IPS DF 19.7 (cell line): ENCODE data around the gene MAPT.
"Not testable (repeated sequence)": the region's sequence is repeated elsewhere in the genome, so short reads cannot be mapped to it uniquely, and the experiment has no call there.

Experiments used
- DNase-seq: peaks from one replicate; pipeline ENCODE4 v3.0.0-alpha.2; 2013; ENCODE audit warnings: low read depth, low spot score

MAPT gene

GRCh38 chr17:45862127-45862526 is 32.2 kb upstream of the MAPT start:
- not testable (repeated sequence) for DNase-seq

GRCh38 chr17:45863857-45864654 is 30.3 kb upstream of the MAPT start:
- DNase-seq: no peak

- no peak for DNase-seq
Measured at GRCh38 chr17:45867171-45867570, 27.2 kb upstream of the MAPT start.

- no peak for DNase-seq
Measured at GRCh38 chr17:45867702-45868101, 26.7 kb upstream of the MAPT start.

GRCh38 chr17:45868276-45868675 is 26.1 kb upstream of the MAPT start:
- no peak for DNase-seq

- no peak for DNase-seq
Measured at GRCh38 chr17:45869676-45870341, 24.5 kb upstream of the MAPT start.

GRCh38 chr17:45870342-45870974 is 23.9 kb upstream of the MAPT start:
- no peak for DNase-seq

GRCh38 chr17:45871718-45872117 is 22.6 kb upstream of the MAPT start:
- DNase-seq: no peak

GRCh38 chr17:45873728-45874127 is 20.6 kb upstream of the MAPT start:
- no peak for DNase-seq

- DNase-seq: no peak
Measured at GRCh38 chr17:45874151-45874550, 20.2 kb upstream of the MAPT start.

- no peak for DNase-seq
Measured at GRCh38 chr17:45876539-45876938, 17.8 kb upstream of the MAPT start.

- DNase-seq: no peak
Measured at GRCh38 chr17:45877467-45877866, 16.9 kb upstream of the MAPT start.

GRCh38 chr17:45883063-45883462 is 11.3 kb upstream of the MAPT start:
- no peak for DNase-seq

GRCh38 chr17:45886852-45887251 is 7.5 kb upstream of the MAPT start:
- no peak for DNase-seq

GRCh38 chr17:45888392-45888791 is 6.0 kb upstream of the MAPT start:
- no peak for DNase-seq

- no peak for DNase-seq
Measured at GRCh38 chr17:45889579-45889978, 4.8 kb upstream of the MAPT start.

- DNase-seq: no peak
Measured at GRCh38 chr17:45893725-45894021, 681 bp upstream of the MAPT start.

- DNase-seq: no peak
Measured at GRCh38 chr17:45895304-45895968, 1.1 kb downstream of the MAPT start.

GRCh38 chr17:45895969-45896785 is 1.8 kb downstream of the MAPT start:
- DNase-seq: no peak

GRCh38 chr17:45896803-45897693 is 2.7 kb downstream of the MAPT start:
- no peak for DNase-seq

GRCh38 chr17:45900136-45900535 is 5.8 kb downstream of the MAPT start:
- no peak for DNase-seq
